ENCODE data around the gene THADA.

GRCh38 chr2:43340945-43341356 lies 254.9 kb downstream of the THADA start:
- TF ChIP-seq, protein P1, sequence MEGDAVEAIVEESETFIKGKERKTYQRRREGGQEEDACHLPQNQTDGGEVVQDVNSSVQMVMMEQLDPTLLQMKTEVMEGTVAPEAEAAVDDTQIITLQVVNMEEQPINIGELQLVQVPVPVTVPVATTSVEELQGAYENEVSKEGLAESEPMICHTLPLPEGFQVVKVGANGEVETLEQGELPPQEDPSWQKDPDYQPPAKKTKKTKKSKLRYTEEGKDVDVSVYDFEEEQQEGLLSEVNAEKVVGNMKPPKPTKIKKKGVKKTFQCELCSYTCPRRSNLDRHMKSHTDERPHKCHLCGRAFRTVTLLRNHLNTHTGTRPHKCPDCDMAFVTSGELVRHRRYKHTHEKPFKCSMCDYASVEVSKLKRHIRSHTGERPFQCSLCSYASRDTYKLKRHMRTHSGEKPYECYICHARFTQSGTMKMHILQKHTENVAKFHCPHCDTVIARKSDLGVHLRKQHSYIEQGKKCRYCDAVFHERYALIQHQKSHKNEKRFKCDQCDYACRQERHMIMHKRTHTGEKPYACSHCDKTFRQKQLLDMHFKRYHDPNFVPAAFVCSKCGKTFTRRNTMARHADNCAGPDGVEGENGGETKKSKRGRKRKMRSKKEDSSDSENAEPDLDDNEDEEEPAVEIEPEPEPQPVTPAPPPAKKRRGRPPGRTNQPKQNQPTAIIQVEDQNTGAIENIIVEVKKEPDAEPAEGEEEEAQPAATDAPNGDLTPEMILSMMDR (IDR thresholded peaks at IDR 0.05; ENCODE audit: extremely low read depth in 1 of 2, insufficient read depth in 1 of 2, low read depth in 1 of 2, low read length in 2 of 2) = no peak
- TF ChIP-seq JUN (IDR thresholded peaks at IDR 0.05; ENCODE audit: borderline replicate concordance, insufficient read depth, insufficient read length, low read depth) = peak; percentile 66
- TF ChIP-seq POLR2A (IDR thresholded peaks at IDR 0.05; ENCODE audit: low read depth, low read length) = no peak
- TF ChIP-seq GATA2 (IDR thresholded peaks at IDR 0.05; ENCODE audit: insufficient read depth, insufficient read length, low read depth, low read length) = no peak

Data from endothelial cell of umbilical vein (primary cell).